Mucosa of descending colon (tissue), 3 donors: ENCODE data around the gene CNTNAP2. TPM values are rescaled to one million over a fixed set of nuclear protein-coding genes. Genes with fewer than 3 reads are reported as not detected.
"Not testable (repeated sequence)": the region's sequence is repeated elsewhere in the genome, so short reads cannot be mapped to it uniquely, and the experiment has no call there.

Source experiments
- ATAC-seq: fragments of 200-7000 bp; cut with Tn5 transposase; one replicate; pipeline ENCODE4 v1.9.1; 2020; ENCODE audit warnings: mild to moderate bottlenecking, moderate library complexity
- DNase-seq, 3 donors: peaks; one replicate each; pipeline ENCODE4 v3.0.0-alpha.2; 2020
- H3K36me3 ChIP-seq: fragments of 200-600 bp; one replicate; pipeline ENCODE4 v1.8.0; 2021; ENCODE audit warnings: low read depth, mild to moderate bottlenecking
- H3K4me1 ChIP-seq: fragments of 200-600 bp; one replicate; pipeline ENCODE4 v1.8.0; 2021; ENCODE audit warnings: low read depth, mild to moderate bottlenecking
- H3K4me3 ChIP-seq: fragments of 200-600 bp; one replicate; pipeline ENCODE4 v1.8.0; 2021; ENCODE audit warnings: mild to moderate bottlenecking
- H3K9me3 ChIP-seq: fragments of 200-600 bp; one replicate; pipeline ENCODE4 v1.8.0; 2021; ENCODE audit warnings: mild to moderate bottlenecking
- CTCF ChIP-seq: fragments of 200-600 bp; IDR thresholded peaks from one replicate; pipeline ENCODE4 v1.8.0; 2022; ENCODE audit warnings: antibody characterized with exemption, mild to moderate bottlenecking
- intact Hi-C, 2 donors: fragments of 100-400 bp; cut with DNase I in 1 of 2; cut with micrococcal nuclease in 1 of 2; formaldehyde crosslinking; loops; one replicate each; pipeline versions ENCODE4 v1.11.0 to v1.11.1; 2022; cut with DNase I, micrococcal nuclease
- total RNA-seq, 3 donors: library from RNA; stranded (reverse); fragmentation: NEBNext Ultra II Directional in 2 of 3; extraction: Animal tissue kit (Norgen Biotek cat#: 25700) in 2 of 3; gene quantifications; one replicate each; pipeline versions ENCODE4 v1.2.1 to v1.2.4, GENCODE V29; 2021 to 2023
- donor health status: DM: no; HTN: no; CAD: no; lungs with moderate emphysema.
- donor health status: DM: no; HTN: no; CAD: no.
- donor health status: DM: no; HTN: yes; CAD: no.

Gene CNTNAP2
- total RNA-seq, 3 donors from 2014 or later = 3.1 to 5.9 (median 4.2) TPM

GRCh38 chr7:148290538-148290937 is 2173.9 kb downstream of the CNTNAP2 start:
- no peak overlapping the region for H3K4me3 ChIP-seq
- H3K36me3 ChIP-seq = no peaks in the 10 kb centered on the region
- no peak for ATAC-seq
- H3K4me1 ChIP-seq = no peaks in the 10 kb centered on the region
- no peak for DNase-seq
- H3K9me3 ChIP-seq = no peaks in the 10 kb centered on the region
- intact Hi-C loops = no loop called here
- TF ChIP-seq CTCF = no peak

- TF ChIP-seq CTCF = no peak
- Histone ChIP-seq H3K4me1 (no peaks in the 10 kb centered on the region), H3K9me3 (no peaks in the 10 kb centered on the region), H3K36me3 (no peaks in the 10 kb centered on the region), H3K4me3 (no peak overlapping the region)
- no peak for ATAC-seq
- intact Hi-C loops = no loop called here
- no peak for DNase-seq
Observed at GRCh38 chr7:148291799-148292198, 2175.2 kb downstream of the CNTNAP2 start.

- DNase-seq (no peak), ATAC-seq (no peak)
- Histone ChIP-seq H3K4me3 (no peak overlapping the region), H3K4me1 (no peaks in the 10 kb centered on the region), H3K9me3 (no peaks in the 10 kb centered on the region), H3K36me3 (no peaks in the 10 kb centered on the region)
- intact Hi-C loops = no loop called here
- TF ChIP-seq CTCF = no peak
Observed at GRCh38 chr7:148296994-148297644, 2180.5 kb downstream of the CNTNAP2 start.

- DNase-seq, H3K4me1 ChIP-seq, H3K4me3 ChIP-seq, H3K9me3 ChIP-seq, H3K36me3 ChIP-seq, intact Hi-C loops, ATAC-seq: not testable (repeated sequence)
Observed at GRCh38 chr7:148298768-148299167, 2182.2 kb downstream of the CNTNAP2 start.

GRCh38 chr7:148299350-148300276 is 2183.0 kb downstream of the CNTNAP2 start:
- no peaks in the 10 kb centered on the region for H3K36me3 ChIP-seq
- no peaks in the 10 kb centered on the region for H3K4me1 ChIP-seq
- intact Hi-C loops = no loop called here
- TF ChIP-seq CTCF = no peak
- DNase-seq (no peak), ATAC-seq (no peak)
- H3K9me3 ChIP-seq = no peaks in the 10 kb centered on the region
- no peak overlapping the region for H3K4me3 ChIP-seq

- DNase-seq, H3K36me3 ChIP-seq, H3K9me3 ChIP-seq, H3K4me1 ChIP-seq, intact Hi-C loops, H3K4me3 ChIP-seq, ATAC-seq: not testable (repeated sequence)
Observed at GRCh38 chr7:148302436-148302835, 2185.8 kb downstream of the CNTNAP2 start.
